WI38 (cell line): ENCODE data around the gene KRTAP5-3.

Experiments used
- H3K4me3 ChIP-seq: 2 replicates; pipeline ENCODE4 v1.5.1; 2011; ENCODE audit warnings: low read depth, mild to moderate bottlenecking, control low read depth, low read length
- CTCF ChIP-seq: IDR thresholded peaks from 2 replicates; pipeline ENCODE4 v1.5.1; 2012; ENCODE audit warnings: low read depth, mild to moderate bottlenecking, control low read depth, low read length

The KRTAP5-3 gene

GRCh38 chr11:1568441-1568911 is 39.8 kb downstream of the KRTAP5-3 start:
- H3K4me3 ChIP-seq: no peak overlapping the region
- no peak for TF ChIP-seq CTCF

DNA sequence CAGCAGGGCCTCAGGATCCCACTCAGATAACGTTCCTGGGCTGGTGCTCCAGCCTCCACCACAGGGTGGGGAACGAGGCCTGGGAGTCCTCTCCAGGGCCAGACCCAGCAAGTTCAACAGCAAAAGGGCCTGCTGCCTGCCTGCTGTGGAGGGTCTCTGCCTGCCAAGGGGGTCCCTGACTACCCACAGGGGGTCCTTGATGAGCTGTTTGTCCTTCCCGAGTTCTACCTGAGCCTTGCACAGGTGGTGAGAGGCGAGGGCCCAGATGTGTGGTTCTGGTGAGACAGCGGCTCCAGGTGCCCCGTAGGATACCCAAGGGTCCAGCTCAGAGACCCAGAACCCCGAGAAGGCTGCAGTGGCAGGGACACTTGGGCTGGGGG is 40.6 kb downstream of the KRTAP5-3 start:
- no peak for TF ChIP-seq CTCF
- H3K4me3 ChIP-seq: no peak overlapping the region

GRCh38 chr11:1567052-1567720 is 41.1 kb downstream of the KRTAP5-3 start:
- H3K4me3 ChIP-seq: no peak overlapping the region
- TF ChIP-seq CTCF: no peak

DNA sequence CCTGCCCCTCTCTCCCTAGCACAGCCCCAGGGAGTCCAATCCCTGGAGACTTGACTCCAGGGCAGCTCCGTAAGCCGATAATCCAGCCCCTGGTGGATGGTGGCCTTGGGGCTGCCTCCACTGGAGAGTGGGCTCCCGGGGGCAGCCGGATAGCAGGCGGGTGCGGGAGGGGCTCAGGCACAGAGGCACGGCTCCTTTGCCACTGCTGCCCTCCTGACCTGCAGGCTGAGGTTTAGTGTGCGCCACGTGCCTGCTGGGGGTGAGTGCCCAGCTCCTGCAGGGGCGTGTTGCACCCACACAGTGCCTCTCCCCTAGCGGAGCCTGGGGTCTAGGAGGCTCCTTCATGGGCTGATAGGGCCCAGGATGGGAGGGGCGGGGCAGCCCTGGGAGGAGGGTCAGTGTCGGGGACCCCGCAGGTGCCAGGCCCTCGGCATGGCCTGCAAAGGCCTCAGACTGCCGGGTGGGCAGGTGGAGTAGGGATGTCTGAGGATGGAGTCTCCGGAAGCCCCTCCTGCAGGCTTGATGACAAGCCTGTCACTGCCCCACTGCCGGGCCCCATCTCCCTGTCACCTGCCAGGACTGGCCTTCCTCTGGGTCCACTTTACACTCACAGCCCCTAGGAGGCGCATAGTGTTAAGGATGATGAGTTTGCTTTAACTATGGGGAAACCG is 41.7 kb downstream of the KRTAP5-3 start:
- no peak overlapping the region for H3K4me3 ChIP-seq
- TF ChIP-seq CTCF: no peak

DNA sequence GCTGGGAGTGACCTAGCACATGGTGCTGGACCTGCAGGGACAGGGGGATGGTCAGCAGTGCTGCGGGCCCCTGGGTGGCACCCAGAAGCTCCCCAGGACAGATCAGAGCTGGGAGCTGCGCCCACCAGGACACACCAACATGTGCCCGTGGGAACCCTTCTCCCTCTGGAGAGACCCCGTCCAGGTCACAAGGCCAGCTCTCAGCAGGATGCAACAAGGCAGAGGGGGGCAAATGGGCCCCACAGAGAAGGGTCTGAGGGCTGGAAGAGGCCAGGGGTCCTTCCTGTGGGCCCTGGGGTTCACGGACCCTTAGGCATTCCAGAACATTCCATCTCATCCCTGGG is 42.4 kb downstream of the KRTAP5-3 start:
- H3K4me3 ChIP-seq: no peak overlapping the region
- no peak for TF ChIP-seq CTCF

DNA sequence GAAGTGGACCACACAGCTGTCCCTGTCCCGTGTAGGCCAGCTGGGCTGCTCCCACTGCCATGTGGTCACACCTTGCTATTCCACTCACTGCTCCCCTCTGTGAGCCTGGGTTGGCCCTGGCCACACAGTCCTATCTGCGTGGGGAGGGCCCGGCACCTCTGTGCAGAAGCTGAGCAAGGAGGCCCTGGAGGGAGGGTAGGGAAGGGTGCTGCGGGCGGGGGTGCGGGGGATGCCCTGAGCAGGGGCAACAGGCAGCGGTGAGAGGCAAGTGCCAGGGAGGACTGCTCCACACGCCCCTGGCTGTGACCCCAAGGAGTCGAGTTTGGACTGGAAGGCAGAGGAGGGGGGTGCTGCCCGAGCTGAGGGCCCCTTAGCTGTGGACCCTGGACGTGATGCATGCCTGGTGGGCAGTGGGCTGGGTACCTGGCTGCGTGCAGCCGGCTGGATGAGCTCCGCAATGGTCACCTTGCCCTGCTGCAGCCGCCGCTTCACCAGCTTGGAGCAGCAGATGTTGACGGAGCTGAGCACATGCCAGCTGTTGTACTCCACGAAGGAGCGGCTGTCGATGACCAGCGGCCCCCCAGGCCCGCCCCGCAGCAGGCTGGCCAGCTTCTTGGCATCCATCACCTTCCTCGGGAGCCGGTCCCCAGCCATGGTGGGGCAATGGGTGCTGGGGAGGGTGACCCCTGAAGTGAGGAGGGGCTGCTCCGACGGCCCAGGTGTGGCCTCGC is 42.9 kb downstream of the KRTAP5-3 start:
- H3K4me3 ChIP-seq: no peak overlapping the region
- no peak for TF ChIP-seq CTCF
